Measurements from ENCODE around the gene SERPINH1. TPM values are rescaled to one million over a fixed set of nuclear protein-coding genes. Genes with fewer than 3 reads are reported as not detected.

Gene SERPINH1
- total and polyA plus RNA-seq, 2 of the 13 experiments (the other 11 are each of a cell fraction or from before 2014, with no cell fraction given) = 83.6 to 83.8 TPM

- TF ChIP-seq CTCF (CRISPR knock-in tag; IDR thresholded peaks at IDR 0.05) (peak; percentile 65), RARA (CRISPR knock-in tag; IDR thresholded peaks at IDR 0.05) (no peak)
Measured at GRCh38 chr11:75577207-75577606, 15.2 kb downstream of the SERPINH1 start (continued).

GRCh38 chr11:75578977-75579376 lies 16.9 kb downstream of the SERPINH1 start:
- Histone ChIP-seq H3K4me2 (ENCODE audit: low read depth, low read length) (no peak overlapping the region), H3K4me3 (replicated peaks in 1 of 3; ENCODE audit: insufficient read depth in 1 of 3, low read depth in 2 of 3, low read length in 3 of 3) (no peak overlapping the region), H3K9me3 (ENCODE audit: low read length) (no peaks in the 10 kb centered on the region), H3K4me1 (ENCODE audit: insufficient read depth, low read length) (peaks cover 8% of the 10 kb centered on the region), H3K36me3 (replicated peaks in 1 of 2; ENCODE audit: control insufficient read depth in 1 of 2, insufficient read depth in 2 of 2, low read length in 2 of 2) (no peaks in the 10 kb centered on the region), H3K9ac (ENCODE audit: insufficient read depth, low read depth, low read length) (no peak overlapping the region), H3K79me2 (ENCODE audit: insufficient read depth, low read length) (no peaks in the 10 kb centered on the region), H2AFZ (ENCODE audit: low read length) (no peak overlapping the region), H3K27me3 (ENCODE audit: control insufficient read depth in 1 of 2, insufficient read depth in 2 of 2, low read length in 2 of 2) (peaks cover 0 to 10% of the 10 kb centered on the region in 2 experiments; a peak in 2 of 5 replicates), H4K20me1 (ENCODE audit: insufficient read depth, low read length) (no peaks in the 10 kb centered on the region), H3K27ac (ENCODE audit: extremely low read length, insufficient read depth, low read length) (no peak overlapping the region)
- TF ChIP-seq ZNF34 (CRISPR knock-in tag; IDR thresholded peaks at IDR 0.05; ENCODE audit: borderline replicate concordance) = no peak
- TF ChIP-seq NR1H2 (CRISPR knock-in tag; IDR thresholded peaks at IDR 0.05; ENCODE audit: borderline replicate concordance, low read depth) = no peak
- in situ Hi-C loops (cut with HindIII; ENCODE audit: extremely low pct_ligation_motif_present, low pct_unique_long_range_greater_than_20kb) (loop anchor here (5.0 kb wide), 1 partner anchor 37 kb away; no protein-coding TSS in a partner anchor), intact Hi-C loops (cut with micrococcal nuclease; ENCODE audit: unreplicated experiment) (no loop called here)
- ChIA-PET CTCF (ENCODE audit: low intra/inter-chr PET ratio, low total read pairs) (interaction anchor here (1.7 kb wide), 1 partner anchor 32 kb away, joined by 16 read pairs; no protein-coding TSS in a partner anchor), POLR2A (no interaction called here)
- BruUV-seq (replicated peaks) = no TSS peak
- FAIRE-seq (no peak), DNase-seq (ENCODE audit: low spot score) (no peak), ATAC-seq (no peak)
- 0% methylated on average over 1 of the region's 1 CpG for WGBS (ENCODE audit: low lambda C conversion rate)

- no peak for FAIRE-seq
- Histone ChIP-seq H3K9me3 (ENCODE audit: low read length) (no peaks in the 10 kb centered on the region), H3K27me3 (ENCODE audit: control insufficient read depth in 1 of 2, insufficient read depth in 2 of 2, low read length in 2 of 2) (peaks cover 0 to 10% of the 10 kb centered on the region in 2 experiments; a peak in 3 of 5 replicates), H3K4me2 (ENCODE audit: low read depth, low read length) (no peak overlapping the region), H3K4me3 (replicated peaks in 1 of 3; ENCODE audit: insufficient read depth in 1 of 3, low read depth in 2 of 3, low read length in 3 of 3) (no peak overlapping the region), H3K27ac (ENCODE audit: extremely low read length, insufficient read depth, low read length) (no peak overlapping the region), H2AFZ (ENCODE audit: low read length) (no peak overlapping the region), H3K79me2 (ENCODE audit: insufficient read depth, low read length) (no peaks in the 10 kb centered on the region), H3K9ac (ENCODE audit: insufficient read depth, low read depth, low read length) (no peak overlapping the region), H3K36me3 (replicated peaks in 1 of 2; ENCODE audit: control insufficient read depth in 1 of 2, insufficient read depth in 2 of 2, low read length in 2 of 2) (no peaks in the 10 kb centered on the region), H4K20me1 (ENCODE audit: insufficient read depth, low read length) (no peaks in the 10 kb centered on the region), H3K4me1 (ENCODE audit: insufficient read depth, low read length) (peaks cover 17% of the 10 kb centered on the region)
- no peak for ATAC-seq
- no peak for DNase-seq (ENCODE audit: low spot score)
- WGBS (ENCODE audit: low lambda C conversion rate) = 0% methylated on average over 1 of the region's 1 CpG
- in situ Hi-C loops (cut with HindIII; ENCODE audit: extremely low pct_ligation_motif_present, low pct_unique_long_range_greater_than_20kb) (loop anchor here (5.0 kb wide), 1 partner anchor 38 kb away; no protein-coding TSS in a partner anchor), intact Hi-C loops (cut with micrococcal nuclease; ENCODE audit: unreplicated experiment) (no loop called here)
- CTCF ChIA-PET (ENCODE audit: low intra/inter-chr PET ratio, low total read pairs) = no interaction called here
- no TSS peak for BruUV-seq (replicated peaks)
- POLR2A ChIA-PET = no interaction called here
- TF ChIP-seq HIVEP1 (CRISPR knock-in tag; IDR thresholded peaks at IDR 0.05) (no peak), ZNF597 (CRISPR knock-in tag; IDR thresholded peaks at IDR 0.05) (no peak), ZNF569 (CRISPR knock-in tag; IDR thresholded peaks at IDR 0.05; ENCODE audit: borderline replicate concordance) (no peak), ZNF839 (CRISPR knock-in tag; IDR thresholded peaks at IDR 0.05; ENCODE audit: borderline replicate concordance) (no peak), MXD4 (CRISPR knock-in tag; IDR thresholded peaks at IDR 0.05) (no peak), ZNF558 (CRISPR knock-in tag; IDR thresholded peaks at IDR 0.05; ENCODE audit: borderline replicate concordance) (no peak), ZNF335 (CRISPR knock-in tag; IDR thresholded peaks at IDR 0.05) (no peak), HNF1B (CRISPR knock-in tag; IDR thresholded peaks at IDR 0.05) (no peak), GATAD2A (CRISPR knock-in tag; IDR thresholded peaks at IDR 0.05) (no peak), STAG1 (CRISPR knock-in tag; IDR thresholded peaks at IDR 0.05) (no peak)
Measured at GRCh38 chr11:75579841-75580240, 17.8 kb downstream of the SERPINH1 start.

Measured in HepG2 (cell line).